Mesenchymal stem cell (in vitro differentiated cells and primary cell): ENCODE measurements around the gene OR10G2.

Experiments used
- DNase-seq: peaks from one replicate; pipeline ENCODE4 v3.0.0-alpha.2; 2013
- H2AFZ ChIP-seq: one replicate; pipeline ENCODE4 v1.6.1; 2013; ENCODE audit warnings: low read depth, mild to moderate bottlenecking, control low read depth, inconsistent platforms, low read length, moderate library complexity
- H2AK5ac ChIP-seq: 2 replicates; pipeline ENCODE4 v1.6.1; 2013; ENCODE audit warnings: low read length, moderate library complexity, mild to moderate bottlenecking, inconsistent platforms; ENCODE audit not compliant: severe bottlenecking
- H2BK120ac ChIP-seq: one replicate; pipeline ENCODE4 v1.6.1; 2013; ENCODE audit warnings: low read depth, mild to moderate bottlenecking, inconsistent platforms, low read length, moderate library complexity
- H2BK12ac ChIP-seq, 2 experiments: one replicate each; pipeline ENCODE4 v1.6.1; 2013; ENCODE audit warnings: inconsistent platforms in 2 of 2, low read length in 2 of 2, mild to moderate bottlenecking in 2 of 2, moderate library complexity in 2 of 2, control low read depth in 1 of 2
- H2BK15ac ChIP-seq: one replicate; pipeline ENCODE4 v1.6.1; 2013; ENCODE audit warnings: mild to moderate bottlenecking, low read depth, inconsistent platforms; ENCODE audit not compliant: poor library complexity, severe bottlenecking
- H2BK5ac ChIP-seq: 2 replicates; pipeline ENCODE4 v1.6.1; 2013; ENCODE audit warnings: low read depth, mild to moderate bottlenecking, low read length, control low read depth, inconsistent platforms; ENCODE audit not compliant: poor library complexity, severe bottlenecking
- H3K14ac ChIP-seq, 2 experiments: one replicate each; pipeline ENCODE4 v1.6.1; 2013; ENCODE audit warnings: inconsistent platforms in 2 of 2, low read length in 2 of 2, control low read depth in 1 of 2, mild to moderate bottlenecking in 1 of 2, moderate library complexity in 1 of 2
- H3K18ac ChIP-seq, 2 experiments: one replicate each; pipeline ENCODE4 v1.6.1; 2013; ENCODE audit warnings: inconsistent platforms in 2 of 2, low read length in 2 of 2, control low read depth in 1 of 2, low read depth in 1 of 2, mild to moderate bottlenecking in 1 of 2
- H3K23ac ChIP-seq, 2 experiments: one replicate each; pipeline ENCODE4 v1.6.1; 2013; ENCODE audit warnings: inconsistent platforms in 2 of 2, low read length in 2 of 2, mild to moderate bottlenecking in 2 of 2, moderate library complexity in 2 of 2, control low read depth in 1 of 2
- H3K27ac ChIP-seq: 2 replicates; pipeline ENCODE4 v1.5.1; 2013; ENCODE audit warnings: mild to moderate bottlenecking, moderate library complexity, low read length, control low read depth, inconsistent platforms; ENCODE audit not compliant: poor library complexity, severe bottlenecking
- H3K27me3 ChIP-seq, 2 experiments: 2 replicates each; pipeline versions ENCODE4 v1.6.1 to v1.7.0; 2013; ENCODE audit warnings: low read length in 2 of 2, mild to moderate bottlenecking in 2 of 2, moderate library complexity in 2 of 2, control low read depth in 1 of 2, inconsistent platforms in 1 of 2; ENCODE audit not compliant: control insufficient read depth in 1 of 2, insufficient read depth in 1 of 2
- H3K36me3 ChIP-seq, 2 experiments: 2 replicates each; pipeline versions ENCODE4 v1.6.1 to v1.7.0; 2013; ENCODE audit warnings: low read length in 2 of 2, control low read depth in 1 of 2, inconsistent platforms in 1 of 2, low read depth in 1 of 2, mild to moderate bottlenecking in 1 of 2; ENCODE audit not compliant: insufficient read depth in 2 of 2, control insufficient read depth in 1 of 2
- H3K4ac ChIP-seq, 2 experiments: one replicate each; pipeline ENCODE4 v1.6.1; 2013; ENCODE audit warnings: inconsistent platforms in 2 of 2, low read length in 2 of 2, mild to moderate bottlenecking in 2 of 2, moderate library complexity in 2 of 2, control low read depth in 1 of 2, low read depth in 1 of 2
- H3K4me1 ChIP-seq: 2 replicates; pipeline ENCODE4 v1.6.1; 2013; ENCODE audit warnings: low read depth, low read length, control low read depth; ENCODE audit not compliant: control insufficient read depth, insufficient read depth
- H3K4me2 ChIP-seq: 2 replicates; pipeline ENCODE4 v1.6.1; 2013; ENCODE audit warnings: low read length, mild to moderate bottlenecking, inconsistent platforms; ENCODE audit not compliant: poor library complexity, severe bottlenecking
- H3K4me3 ChIP-seq, 2 experiments: 2 replicates each; pipeline versions ENCODE4 v1.5.1 to v1.7.0; 2013; ENCODE audit warnings: low read length in 2 of 2, mild to moderate bottlenecking in 2 of 2, control low read depth in 1 of 2, low read depth in 1 of 2; ENCODE audit not compliant: insufficient read depth in 1 of 2
- H3K79me1 ChIP-seq: replicated peaks from 2 replicates; pipeline ENCODE4 v1.6.1; 2013; ENCODE audit warnings: mild to moderate bottlenecking, control low read depth, low read length, inconsistent platforms; ENCODE audit not compliant: poor library complexity, severe bottlenecking
- H3K9ac ChIP-seq: 2 replicates; pipeline ENCODE4 v1.7.0; 2013; ENCODE audit warnings: mild to moderate bottlenecking, low read length, moderate library complexity
- H3K9me3 ChIP-seq: 2 replicates; pipeline ENCODE4 v1.7.0; 2013; ENCODE audit warnings: mild to moderate bottlenecking, low read length; ENCODE audit not compliant: control insufficient read depth
- H4K8ac ChIP-seq: one replicate; pipeline ENCODE4 v1.6.1; 2013; ENCODE audit warnings: inconsistent platforms, mild to moderate bottlenecking, low read length, moderate library complexity
- H4K91ac ChIP-seq: one replicate; pipeline ENCODE4 v1.6.1; 2013; ENCODE audit warnings: mild to moderate bottlenecking, low read length, inconsistent platforms
- WGBS: methylation state at CpG from one replicate; pipeline ENCODE4 v1.1.7; 2013; ENCODE audit warnings: mixed read lengths; 5-methylcytosine and 5-hydroxymethylcytosine counted together

OR10G2 gene

GRCh38 chr14:21647380-21647779 lies 12.6 kb upstream of the OR10G2 start:
- no peaks in the 10 kb centered on the region for H3K27me3 ChIP-seq
- no peak overlapping the region for H2BK120ac ChIP-seq
- H3K9ac ChIP-seq, result no peak overlapping the region
- H3K18ac ChIP-seq, result no peak overlapping the region
- H3K4me1 ChIP-seq, result no peaks in the 10 kb centered on the region
- no peak overlapping the region for H3K27ac ChIP-seq
- no peak overlapping the region for H2AK5ac ChIP-seq
- no peak overlapping the region for H3K4me2 ChIP-seq
- DNase-seq, result peak; percentile 18
- no peak overlapping the region for H3K4ac ChIP-seq
- H3K79me1 ChIP-seq, result no peaks in the 10 kb centered on the region
- no peak overlapping the region for H2BK12ac ChIP-seq
- no peak overlapping the region for H3K23ac ChIP-seq
- H4K91ac ChIP-seq, result no peak overlapping the region
- H3K36me3 ChIP-seq, result no peaks in the 10 kb centered on the region
- H3K9me3 ChIP-seq, result no peaks in the 10 kb centered on the region
- no peak overlapping the region for H3K4me3 ChIP-seq
- H2BK15ac ChIP-seq, result no peak overlapping the region
- no peak overlapping the region for H4K8ac ChIP-seq
- no peak overlapping the region for H3K14ac ChIP-seq
- H2AFZ ChIP-seq, result no peak overlapping the region
- no peak overlapping the region for H2BK5ac ChIP-seq

- no peak overlapping the region for H3K18ac ChIP-seq
- no peak overlapping the region for H4K8ac ChIP-seq
- no peak for DNase-seq
- no peaks in the 10 kb centered on the region for H3K36me3 ChIP-seq
- H2BK12ac ChIP-seq, result no peak overlapping the region
- no peaks in the 10 kb centered on the region for H3K9me3 ChIP-seq
- H3K14ac ChIP-seq, result no peak overlapping the region
- no peaks in the 10 kb centered on the region for H3K4me1 ChIP-seq
- no peak overlapping the region for H2BK5ac ChIP-seq
- no peak overlapping the region for H2AFZ ChIP-seq
- H3K4me3 ChIP-seq, result no peak overlapping the region
- no peak overlapping the region for H2BK120ac ChIP-seq
- no peak overlapping the region for H3K27ac ChIP-seq
- H3K27me3 ChIP-seq, result no peaks in the 10 kb centered on the region
- WGBS, result 62% methylated on average over 5 of the region's 5 CpGs
- H3K4me2 ChIP-seq, result no peak overlapping the region
- H3K79me1 ChIP-seq, result no peaks in the 10 kb centered on the region
- no peak overlapping the region for H2BK15ac ChIP-seq
- no peak overlapping the region for H3K23ac ChIP-seq
- no peak overlapping the region for H3K9ac ChIP-seq
- H2AK5ac ChIP-seq, result no peak overlapping the region
- H3K4ac ChIP-seq, result no peak overlapping the region
- H4K91ac ChIP-seq, result no peak overlapping the region
Observed at GRCh38 chr14:21643407-21643806, 8.7 kb upstream of the OR10G2 start.

DNA sequence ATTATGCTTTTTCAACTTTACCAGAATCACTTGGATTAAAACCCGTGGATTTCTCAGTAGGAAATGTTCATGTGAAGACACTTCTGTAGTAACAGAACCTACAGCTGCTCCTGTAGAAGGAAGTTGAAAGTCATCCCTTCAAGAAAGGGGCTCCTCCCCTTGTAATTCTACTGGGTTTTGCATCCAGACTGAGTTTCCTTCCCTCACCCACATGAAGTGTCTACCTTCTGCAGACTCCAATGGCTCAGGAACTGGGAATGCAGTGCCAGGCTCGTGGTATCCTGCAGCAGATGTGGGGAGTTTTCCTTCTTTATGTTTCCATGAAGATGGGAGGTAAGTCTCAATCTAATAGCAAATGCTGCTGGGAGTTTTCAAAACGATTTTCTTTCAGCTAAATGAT lies 7.9 kb upstream of the OR10G2 start:
- Histone ChIP-seq H2BK5ac (no peak overlapping the region), H4K91ac (no peak overlapping the region), H3K4me3 (no peak overlapping the region), H3K4ac (no peak overlapping the region), H3K27me3 (no peaks in the 10 kb centered on the region), H2AFZ (no peak overlapping the region), H3K9ac (no peak overlapping the region), H2BK120ac (no peak overlapping the region), H3K9me3 (no peaks in the 10 kb centered on the region), H3K27ac (no peak overlapping the region), H3K4me1 (no peaks in the 10 kb centered on the region), H2AK5ac (no peak overlapping the region), H3K23ac (no peak overlapping the region), H3K79me1 (no peaks in the 10 kb centered on the region), H2BK12ac (no peak overlapping the region), H2BK15ac (no peak overlapping the region), H3K36me3 (no peaks in the 10 kb centered on the region), H3K14ac (no peak overlapping the region), H3K18ac (no peak overlapping the region), H3K4me2 (no peak overlapping the region), H4K8ac (no peak overlapping the region)
- WGBS, result 63% methylated on average over 3 of the region's 3 CpGs
- no peak for DNase-seq

DNA sequence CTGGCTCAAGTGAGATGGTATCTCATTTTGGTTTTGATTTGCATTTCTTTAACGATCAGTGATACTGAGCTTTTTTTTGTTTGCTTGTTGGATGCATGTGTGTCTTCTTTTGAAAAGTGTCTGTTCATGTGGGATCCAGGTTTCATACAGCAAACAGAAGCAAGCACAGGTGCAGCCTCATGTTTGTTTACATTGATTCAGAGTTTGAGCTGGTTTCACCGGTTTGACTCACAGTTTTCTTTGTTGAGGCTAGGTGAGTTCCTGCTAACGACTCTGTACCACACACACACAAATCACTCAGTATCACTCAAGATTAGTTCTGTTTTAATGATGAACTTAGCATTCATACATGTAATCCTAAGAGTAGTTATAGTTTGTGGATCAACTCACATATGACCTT lies 3.7 kb downstream of the OR10G2 start:
- Histone ChIP-seq H3K9ac (no peak overlapping the region), H3K27ac (no peak overlapping the region), H3K79me1 (no peaks in the 10 kb centered on the region), H3K4me1 (no peaks in the 10 kb centered on the region), H2BK15ac (no peak overlapping the region), H3K4ac (no peak overlapping the region), H3K27me3 (no peaks in the 10 kb centered on the region), H2BK5ac (no peak overlapping the region), H2BK120ac (no peak overlapping the region), H3K4me2 (no peak overlapping the region), H3K18ac (no peak overlapping the region), H3K14ac (no peak overlapping the region), H2AFZ (no peak overlapping the region), H4K91ac (no peak overlapping the region), H4K8ac (no peak overlapping the region), H3K9me3 (no peaks in the 10 kb centered on the region), H3K36me3 (no peaks in the 10 kb centered on the region), H3K23ac (no peak overlapping the region), H2BK12ac (no peak overlapping the region), H2AK5ac (no peak overlapping the region), H3K4me3 (no peak overlapping the region)
- DNase-seq, result no peak
- 61% methylated on average over 2 of the region's 3 CpGs for WGBS
